Measurements from ENCODE around the gene WNT3. TPM values are rescaled to one million over a fixed set of nuclear protein-coding genes. Genes with fewer than 3 reads are reported as not detected.

The WNT3 gene
- total RNA-seq, 1 donor from 2014 or later, result 1.3 TPM

- Mint-ChIP-seq H3K27ac (no peak overlapping the region), H3K36me3 (ENCODE audit: low read depth) (peaks cover 56% of the 10 kb centered on the region), H3K4me1 (peaks cover 18% of the 10 kb centered on the region), H3K9me3 (no peaks in the 10 kb centered on the region), H3K4me3 (no peak overlapping the region), H3K27me3 (no peaks in the 10 kb centered on the region)
- no peak for TF ChIP-seq CTCF (IDR thresholded peaks at IDR 0.05)
- ChIA-PET POLR2A (no interaction called here), CTCF (no interaction called here)
- intact Hi-C loops (cut with micrococcal nuclease), result loop anchor here (2.0 kb wide), 1 partner anchor 15 kb away; no protein-coding TSS in a partner anchor
- ATAC-seq (ENCODE audit: low read depth), result no peak
- DNase-seq, result no peak
Measured at GRCh38 chr17:46717999-46718398, 100.5 kb downstream of the WNT3 start.

Other genes starting within 250 kb of the WNT3 start
- 40.0 and 57.2 TPM in 2 replicates for gene ARL17A, start 239.0 kb downstream of the WNT3 start, total RNA-seq
- 107 and 117 TPM in 2 replicates for gene NSF, start 228.0 kb downstream of the WNT3 start, total RNA-seq
- gene WNT9B, start 32.9 kb upstream of the WNT3 start, total RNA-seq, result not detected in 2 replicates
- gene GOSR2, start 104.5 kb upstream of the WNT3 start, total RNA-seq, result 64.7 and 78.0 TPM in 2 replicates
- not detected in 2 replicates for gene RPRML, start 160.6 kb upstream of the WNT3 start, total RNA-seq